HepG2 (cell line): Measurements from ENCODE around the gene NRG3.

Experiments used
- ZFX ChIP-seq: sonication (generic); formaldehyde crosslinking; IDR thresholded peaks from 2 replicates; pipeline ENCODE4 v1.4.0; 2020; ENCODE audit warnings: mild to moderate bottlenecking, low read depth, missing genetic modification reagents, moderate library complexity
- ZNF710 ChIP-seq: sonication (generic); formaldehyde crosslinking; IDR thresholded peaks from 2 replicates; pipeline ENCODE4 v1.5.0; 2020; ENCODE audit warnings: mild to moderate bottlenecking, missing genetic modification reagents, borderline replicate concordance

- no peak for TF ChIP-seq ZNF710 (CRISPR knock-in tag)
- TF ChIP-seq ZFX (CRISPR knock-in tag), result no peak
Measured at GRCh38 chr10:82750538-82750937, 875.5 kb downstream of the NRG3 start.
